Neural progenitor cell (in vitro differentiated cells): ENCODE data around the gene BTRC.

Experiments
- EZH2 ChIP-seq: fragments of 200-600 bp; sonication (generic); IDR thresholded peaks from 2 replicates; pipeline ENCODE4 v1.6.1; 2017; ENCODE audit warnings: antibody characterized with exemption, mild to moderate bottlenecking, moderate library complexity
- EZH2phosphoT487 ChIP-seq: fragments of 200-600 bp; sonication (generic); IDR thresholded peaks from 2 replicates; pipeline ENCODE4 v1.6.1; 2017; ENCODE audit warnings: antibody characterized with exemption
- TF ChIP-seq, protein P1 (sequence below): fragments of 200-600 bp; sonication (generic); IDR thresholded peaks from 2 replicates; pipeline ENCODE4 v1.5.1; 2017; ENCODE audit warnings: antibody characterized with exemption, mild to moderate bottlenecking

GRCh38 chr10:101536800-101537199 is 182.8 kb downstream of the BTRC start:
- TF ChIP-seq, protein P1, sequence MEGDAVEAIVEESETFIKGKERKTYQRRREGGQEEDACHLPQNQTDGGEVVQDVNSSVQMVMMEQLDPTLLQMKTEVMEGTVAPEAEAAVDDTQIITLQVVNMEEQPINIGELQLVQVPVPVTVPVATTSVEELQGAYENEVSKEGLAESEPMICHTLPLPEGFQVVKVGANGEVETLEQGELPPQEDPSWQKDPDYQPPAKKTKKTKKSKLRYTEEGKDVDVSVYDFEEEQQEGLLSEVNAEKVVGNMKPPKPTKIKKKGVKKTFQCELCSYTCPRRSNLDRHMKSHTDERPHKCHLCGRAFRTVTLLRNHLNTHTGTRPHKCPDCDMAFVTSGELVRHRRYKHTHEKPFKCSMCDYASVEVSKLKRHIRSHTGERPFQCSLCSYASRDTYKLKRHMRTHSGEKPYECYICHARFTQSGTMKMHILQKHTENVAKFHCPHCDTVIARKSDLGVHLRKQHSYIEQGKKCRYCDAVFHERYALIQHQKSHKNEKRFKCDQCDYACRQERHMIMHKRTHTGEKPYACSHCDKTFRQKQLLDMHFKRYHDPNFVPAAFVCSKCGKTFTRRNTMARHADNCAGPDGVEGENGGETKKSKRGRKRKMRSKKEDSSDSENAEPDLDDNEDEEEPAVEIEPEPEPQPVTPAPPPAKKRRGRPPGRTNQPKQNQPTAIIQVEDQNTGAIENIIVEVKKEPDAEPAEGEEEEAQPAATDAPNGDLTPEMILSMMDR, result peak; percentile 77
- no peak for TF ChIP-seq EZH2phosphoT487
- TF ChIP-seq EZH2, result no peak
